DMS153 treated with DMSO at 0.1 percent for 48 hours (cell line): ENCODE measurements around the gene FAM131B.
"Not testable (repeated sequence)": the region's sequence is repeated elsewhere in the genome, so short reads cannot be mapped to it uniquely, and the experiment has no call there.

Source experiments
- DNase-seq: peaks from one replicate; lab custom pipeline; 2025; ENCODE audit not compliant: unreplicated experiment; lab: John Stamatoyannopoulos, UW

Gene FAM131B

GRCh38 chr7:143362131-143363015 is at the start of gene FAM131B:
FAM131B (minus strand) TSS chr7:143362713; CDS start chr7:143362603, 110 bp downstream.
- no peak for DNase-seq

- DNase-seq = no peak
Measured at GRCh38 chr7:143411976-143412708, 49.6 kb upstream of the FAM131B start.

DNA sequence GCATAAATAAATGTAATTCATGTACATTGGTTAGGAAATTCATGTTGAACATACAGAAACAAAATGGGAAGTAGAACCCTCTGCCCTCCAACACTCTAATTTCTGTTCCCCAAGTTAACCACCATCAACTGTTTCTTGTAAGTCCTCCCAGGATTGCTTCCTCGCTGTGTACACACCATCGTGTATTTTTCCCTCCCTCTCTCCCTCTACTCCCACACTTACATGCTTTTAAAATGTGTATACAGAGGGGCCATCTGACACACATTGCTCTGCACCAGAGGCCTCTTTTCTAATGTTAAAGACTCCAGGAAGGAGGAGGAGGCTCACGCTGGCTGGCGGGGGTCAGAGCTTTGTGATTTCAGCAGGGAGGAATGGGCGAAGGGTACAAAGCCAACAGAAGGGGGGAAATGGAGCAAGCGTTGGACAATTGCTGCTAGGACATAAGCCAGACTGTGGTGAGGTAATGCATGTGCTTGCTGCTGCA is 48.0 kb upstream of the FAM131B start:
- DNase-seq = no peak

DNA sequence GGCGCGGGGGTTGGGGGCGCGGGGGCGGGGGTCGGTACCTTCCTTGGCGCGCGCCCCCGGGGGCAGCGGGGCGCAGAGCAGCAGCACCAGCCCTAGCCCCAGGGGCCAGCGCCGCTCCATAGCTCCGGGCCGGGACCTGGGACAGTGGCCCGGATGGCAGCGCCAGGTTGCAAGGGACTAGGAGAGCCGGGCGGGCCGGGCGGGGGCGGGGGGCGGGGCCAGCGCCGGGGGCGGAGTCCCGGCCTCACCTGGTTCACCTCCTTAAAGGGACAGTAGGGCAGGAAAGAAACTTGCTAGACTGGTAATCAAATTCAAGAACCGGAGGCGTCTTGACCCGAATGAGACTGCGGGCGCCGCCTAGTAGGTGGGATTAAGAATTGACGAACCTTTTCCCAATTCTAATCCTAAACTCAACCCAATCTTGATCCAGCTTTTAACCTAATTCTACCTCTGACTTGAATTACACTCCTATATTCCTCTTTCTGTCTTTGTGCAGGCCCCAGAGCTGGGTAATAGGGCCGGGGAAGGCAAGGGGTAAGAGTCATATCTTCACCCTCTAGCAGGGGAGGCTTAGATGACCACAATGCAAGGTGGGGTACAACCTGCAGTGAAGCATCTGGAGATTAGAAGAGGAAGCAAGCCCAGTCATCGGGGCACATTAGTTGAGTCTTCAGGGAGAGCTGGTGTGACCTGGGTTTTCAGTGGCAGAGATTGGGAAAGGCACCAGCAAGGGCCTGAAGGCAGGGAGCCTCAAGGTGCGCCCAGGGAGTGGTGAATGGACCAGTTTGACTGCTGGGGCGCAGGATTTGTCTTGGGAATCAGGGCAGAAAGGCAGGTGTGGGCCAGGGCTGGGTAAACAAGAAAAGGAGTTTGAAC is 46.4 kb upstream of the FAM131B start, which contains the start of gene EPHA1:
Gene EPHA1 (minus strand): TSS at position 171 of the 876 bp plus-strand sequence. CDS start 51 bp downstream, at position 120.
- DNase-seq = peak; percentile 28

GRCh38 chr7:143408252-143408685 is 45.8 kb upstream of the FAM131B start:
- no peak for DNase-seq

GRCh38 chr7:143407287-143408251 is 45.1 kb upstream of the FAM131B start:
- DNase-seq = no peak

DNA sequence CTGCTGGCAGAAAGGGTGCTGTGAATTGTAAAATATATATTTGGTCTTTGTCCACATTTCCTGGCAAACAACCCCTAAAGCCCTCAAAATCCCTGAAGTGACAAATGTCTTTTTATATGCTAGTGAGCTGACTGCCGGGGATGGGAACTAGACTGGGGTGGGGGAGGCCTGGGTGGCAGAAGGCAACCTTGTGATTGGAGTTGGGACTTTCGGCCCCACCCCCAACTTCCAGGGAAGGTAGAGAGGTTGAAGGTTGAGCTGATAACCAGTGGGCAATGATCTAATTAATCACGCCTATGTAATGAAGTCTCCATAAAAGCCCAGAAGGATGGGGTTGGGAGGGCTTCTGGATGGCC is 43.5 kb upstream of the FAM131B start:
- DNase-seq = no peak

- no peak for DNase-seq
Measured at GRCh38 chr7:143405173-143406001, 42.9 kb upstream of the FAM131B start.

DNA sequence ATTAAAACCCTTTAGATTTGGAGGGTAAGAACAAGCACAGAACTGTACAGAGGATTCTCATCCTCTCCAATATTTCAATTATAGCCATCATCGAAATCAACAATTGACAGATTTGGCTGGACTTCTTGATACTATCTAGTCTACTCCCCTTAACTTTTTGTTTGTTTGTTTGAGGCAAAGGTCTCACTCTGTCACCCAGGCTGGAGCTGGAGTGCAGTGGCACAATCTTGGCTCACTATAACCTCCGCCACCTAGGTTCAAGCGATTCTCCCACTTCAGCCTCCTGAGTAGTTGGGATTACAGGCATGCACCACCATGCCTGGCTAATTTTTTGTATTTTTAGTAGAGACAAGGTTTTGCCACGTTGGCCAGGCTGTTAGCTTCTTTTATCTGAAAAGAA is 39.7 kb upstream of the FAM131B start:
- not testable (repeated sequence) for DNase-seq

GRCh38 chr7:143401265-143401664 is 38.8 kb upstream of the FAM131B start:
- no peak for DNase-seq

DNA sequence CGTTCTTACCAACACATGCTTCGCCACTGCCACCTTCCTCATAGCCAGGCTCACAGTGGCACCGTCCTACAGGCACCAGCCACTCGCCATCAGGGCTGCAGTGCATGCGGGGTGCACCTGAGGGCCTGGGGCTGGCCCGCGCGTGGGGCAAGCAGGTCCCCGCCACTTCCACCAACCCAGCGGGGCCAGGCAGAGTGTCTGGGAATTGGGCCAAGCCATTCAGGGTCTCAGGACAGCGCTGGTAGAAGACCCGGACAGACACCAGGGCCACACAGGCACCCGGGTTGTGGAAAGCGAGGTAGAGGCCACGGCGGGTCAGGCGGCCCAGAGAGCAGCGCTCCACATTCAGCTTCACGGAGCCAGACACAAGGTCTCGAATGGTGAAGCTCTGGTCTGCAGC is 37.1 kb upstream of the FAM131B start:
- DNase-seq = no peak

- DNase-seq = no peak
Measured at GRCh38 chr7:143399151-143399550, 36.6 kb upstream of the FAM131B start.

DNA sequence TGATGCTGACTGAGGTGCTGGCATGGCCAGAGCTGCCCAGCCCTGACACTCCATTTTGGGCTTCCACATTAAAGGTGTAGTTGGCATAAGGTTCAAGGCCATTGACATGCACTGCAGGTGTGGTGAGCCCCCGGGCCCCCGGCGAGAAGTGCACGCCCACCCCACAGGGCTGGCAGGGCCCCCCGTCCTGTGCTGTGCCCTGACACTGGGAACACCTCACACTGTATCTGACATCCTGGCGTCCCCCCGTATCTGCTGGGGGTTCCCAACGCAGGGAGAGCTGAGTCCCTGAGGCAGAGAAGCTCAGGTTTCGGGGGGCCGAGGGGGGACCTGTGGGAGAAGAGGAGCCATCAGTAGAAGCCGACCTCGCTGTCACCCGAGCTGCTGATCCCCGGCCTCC is 36.1 kb upstream of the FAM131B start:
- DNase-seq = no peak

DNA sequence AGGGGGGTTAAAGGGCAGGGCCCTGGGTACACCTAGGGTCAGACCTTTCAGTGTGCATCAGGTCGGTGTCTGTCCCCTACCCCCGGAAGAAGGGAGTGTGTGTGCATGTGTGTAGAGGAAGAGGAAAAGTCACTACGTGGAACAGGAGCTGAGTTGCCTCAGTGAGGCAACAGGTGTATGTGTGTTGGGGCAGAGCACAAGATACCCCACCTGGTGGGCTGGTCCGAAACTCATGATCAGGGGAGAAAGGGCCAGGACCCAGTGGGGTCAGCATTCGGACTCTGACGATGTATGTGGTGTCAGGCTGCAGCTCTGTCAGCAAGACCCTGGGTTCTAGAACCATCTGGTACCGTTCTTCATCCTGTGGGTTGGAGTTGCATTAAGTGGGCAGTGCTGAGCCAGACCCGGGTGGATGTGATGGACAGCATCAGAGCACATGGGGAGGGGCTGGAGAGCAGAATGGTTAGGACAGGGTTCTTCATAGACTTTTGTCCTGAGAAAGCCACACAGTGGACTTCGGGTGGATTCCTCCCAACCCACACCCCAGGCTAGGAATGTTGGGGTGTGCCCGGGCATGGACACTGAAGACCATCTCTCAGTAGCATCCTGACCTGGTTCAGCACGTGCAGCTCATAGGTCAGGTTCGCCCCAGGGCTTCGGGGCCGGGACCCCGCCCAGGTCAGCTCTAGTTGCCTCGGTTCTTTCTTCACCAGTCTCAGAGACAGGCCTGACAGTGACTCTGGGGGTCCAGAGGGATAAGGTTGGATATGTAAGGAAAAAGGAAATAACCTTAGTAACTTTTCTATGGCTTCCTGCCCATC is 35.4 kb upstream of the FAM131B start:
- DNase-seq = no peak

- no peak for DNase-seq
Measured at GRCh38 chr7:143396625-143397556, 34.4 kb upstream of the FAM131B start.

DNA sequence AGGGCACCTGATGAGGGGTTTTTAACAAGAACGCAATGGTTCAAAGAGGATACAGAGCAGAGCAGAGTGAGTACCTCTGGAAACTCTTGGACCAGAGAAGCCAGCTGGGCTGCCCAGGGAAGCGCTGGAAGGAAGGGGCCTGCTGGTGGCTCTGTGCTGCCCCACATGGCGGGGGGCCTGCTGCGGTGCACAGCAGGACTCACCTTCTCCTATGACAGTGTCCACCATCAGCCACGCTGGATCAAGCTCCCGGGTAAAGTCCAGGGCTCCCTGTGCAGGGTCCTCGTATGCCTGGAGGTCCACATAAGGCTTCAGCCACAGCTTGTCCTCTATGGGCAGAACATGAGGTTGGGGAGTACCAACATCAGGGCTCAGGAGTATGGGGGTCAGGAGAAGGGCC is 33.7 kb upstream of the FAM131B start:
- DNase-seq = no peak
